Measurements from ENCODE around the gene SLC38A10. TPM values are rescaled to one million over a fixed set of nuclear protein-coding genes. Genes with fewer than 3 reads are reported as not detected.

Gene SLC38A10
- total RNA-seq, 3 donors from 2014 or later (not counting 1 experiment from before 2014, with no cell fraction given): 72.2 to 104 (median 90.5) TPM

- Histone ChIP-seq H3K36me3 (ENCODE audit: control insufficient read depth, insufficient read depth, low read length) (no peaks in the 10 kb centered on the region), H3K4me1 (ENCODE audit: control insufficient read depth, insufficient read depth, low read length) (peaks cover 50% of the 10 kb centered on the region), H3K9me3 (ENCODE audit: control insufficient read depth, insufficient read depth, low read length) (no peaks in the 10 kb centered on the region), H3K4me3 (ENCODE audit: low read length) (no peak overlapping the region), H3K27me3 (ENCODE audit: control insufficient read depth, insufficient read depth, low read length) (no peaks in the 10 kb centered on the region), H3K27ac (ENCODE audit: low read length) (no peak overlapping the region)
- ATAC-seq (no peak), DNase-seq (no peak)
- WGBS (ENCODE audit: insufficient coverage): 96% methylated on average over 10 of the region's 10 CpGs
- peak overlapping the region in 1 of 2 donors; percentile 79 for H3K27ac Mint-ChIP-seq
- peak overlapping the region; percentile 49 for H3K4me3 Mint-ChIP-seq
- no peaks in the 10 kb centered on the region for H3K36me3 Mint-ChIP-seq
- no peaks in the 10 kb centered on the region for H3K9me3 Mint-ChIP-seq
- intact Hi-C loops (cut with micrococcal nuclease): loop anchor here (1.0 to 10.0 kb wide), 3 partner anchors 99 to 206 kb away; partner anchors contain the start of gene BAIAP2
- TF ChIP-seq, protein P1, sequence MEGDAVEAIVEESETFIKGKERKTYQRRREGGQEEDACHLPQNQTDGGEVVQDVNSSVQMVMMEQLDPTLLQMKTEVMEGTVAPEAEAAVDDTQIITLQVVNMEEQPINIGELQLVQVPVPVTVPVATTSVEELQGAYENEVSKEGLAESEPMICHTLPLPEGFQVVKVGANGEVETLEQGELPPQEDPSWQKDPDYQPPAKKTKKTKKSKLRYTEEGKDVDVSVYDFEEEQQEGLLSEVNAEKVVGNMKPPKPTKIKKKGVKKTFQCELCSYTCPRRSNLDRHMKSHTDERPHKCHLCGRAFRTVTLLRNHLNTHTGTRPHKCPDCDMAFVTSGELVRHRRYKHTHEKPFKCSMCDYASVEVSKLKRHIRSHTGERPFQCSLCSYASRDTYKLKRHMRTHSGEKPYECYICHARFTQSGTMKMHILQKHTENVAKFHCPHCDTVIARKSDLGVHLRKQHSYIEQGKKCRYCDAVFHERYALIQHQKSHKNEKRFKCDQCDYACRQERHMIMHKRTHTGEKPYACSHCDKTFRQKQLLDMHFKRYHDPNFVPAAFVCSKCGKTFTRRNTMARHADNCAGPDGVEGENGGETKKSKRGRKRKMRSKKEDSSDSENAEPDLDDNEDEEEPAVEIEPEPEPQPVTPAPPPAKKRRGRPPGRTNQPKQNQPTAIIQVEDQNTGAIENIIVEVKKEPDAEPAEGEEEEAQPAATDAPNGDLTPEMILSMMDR (IDR thresholded peaks at IDR 0.05): no peak
- peaks cover 18 to 33% of the 10 kb centered on the region in 2 donors for H3K4me1 Mint-ChIP-seq
- no peaks in the 10 kb centered on the region for H3K27me3 Mint-ChIP-seq (ENCODE audit: low read depth in 2 of 2)
Observed at GRCh38 chr17:81241203-81241602, 53.9 kb downstream of the SLC38A10 start.

GRCh38 chr17:81240761-81241160 is 54.3 kb downstream of the SLC38A10 start:
- ATAC-seq (no peak), DNase-seq (no peak)
- intact Hi-C loops (cut with micrococcal nuclease): loop anchor here (1.0 to 10.0 kb wide), 3 partner anchors 98 to 206 kb away; partner anchors contain the start of gene BAIAP2
- 86% methylated on average over 8 of the region's 8 CpGs for WGBS (ENCODE audit: insufficient coverage)
- Histone ChIP-seq H3K4me3 (ENCODE audit: low read length) (no peak overlapping the region), H3K36me3 (ENCODE audit: control insufficient read depth, insufficient read depth, low read length) (no peaks in the 10 kb centered on the region), H3K4me1 (ENCODE audit: control insufficient read depth, insufficient read depth, low read length) (peaks cover 50% of the 10 kb centered on the region), H3K27ac (ENCODE audit: low read length) (no peak overlapping the region), H3K9me3 (ENCODE audit: control insufficient read depth, insufficient read depth, low read length) (no peaks in the 10 kb centered on the region), H3K27me3 (ENCODE audit: control insufficient read depth, insufficient read depth, low read length) (no peaks in the 10 kb centered on the region)
- no peaks in the 10 kb centered on the region for H3K9me3 Mint-ChIP-seq
- no peaks in the 10 kb centered on the region for H3K27me3 Mint-ChIP-seq (ENCODE audit: low read depth in 2 of 2)
- H3K27ac Mint-ChIP-seq: peak overlapping the region in 1 of 2 donors; percentile 79
- no peaks in the 10 kb centered on the region for H3K36me3 Mint-ChIP-seq
- H3K4me3 Mint-ChIP-seq: peak overlapping the region; percentile 49
- H3K4me1 Mint-ChIP-seq: peaks cover 18 to 36% of the 10 kb centered on the region in 2 donors
- TF ChIP-seq, protein P1 (IDR thresholded peaks at IDR 0.05): no peak

DNA sequence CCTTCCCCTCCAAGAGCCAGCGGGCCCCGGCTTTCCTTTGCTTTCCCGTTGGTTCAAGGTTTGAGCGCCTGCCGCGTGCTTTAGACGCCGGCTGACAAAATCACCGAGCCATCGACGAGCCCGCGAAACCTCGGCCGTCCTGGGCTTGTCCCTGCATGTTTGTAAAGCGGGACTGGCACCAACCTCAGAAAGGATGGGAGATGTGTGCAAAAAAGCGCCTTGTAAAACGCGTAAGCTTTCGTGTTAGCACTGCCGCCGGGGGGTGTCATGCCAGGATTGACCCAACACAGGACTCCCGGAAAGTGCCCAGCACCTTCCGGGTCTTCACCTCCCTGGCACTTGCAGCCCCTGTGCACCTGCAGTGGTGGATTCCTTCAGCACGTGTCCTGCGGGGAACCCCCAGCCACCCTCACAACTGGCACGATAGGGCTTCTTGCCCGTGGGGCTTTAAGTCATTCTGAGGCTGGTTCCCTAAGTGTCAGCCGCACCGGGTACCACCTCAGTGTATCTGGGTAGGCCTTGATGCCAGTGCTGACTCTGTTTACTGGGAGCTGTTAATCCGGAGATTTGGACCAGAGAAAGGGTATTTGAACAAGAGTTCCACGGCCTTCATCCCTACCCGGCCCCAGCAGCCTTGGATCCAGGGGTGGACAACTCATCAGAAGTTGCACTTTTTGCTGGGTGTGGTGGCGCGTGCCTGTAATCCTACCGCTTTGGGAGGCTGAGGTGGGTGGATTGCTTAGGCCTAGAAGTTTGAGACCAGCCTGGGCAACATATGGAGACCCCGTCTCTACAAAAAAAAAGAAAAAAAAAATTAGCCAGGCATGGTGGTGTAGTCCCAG is 55.2 kb downstream of the SLC38A10 start:
- Histone ChIP-seq H3K27ac (ENCODE audit: low read length) (peak overlapping the region; percentile 11), H3K9me3 (ENCODE audit: control insufficient read depth, insufficient read depth, low read length) (no peaks in the 10 kb centered on the region), H3K4me3 (ENCODE audit: low read length) (peak overlapping the region; percentile 58), H3K27me3 (ENCODE audit: control insufficient read depth, insufficient read depth, low read length) (no peaks in the 10 kb centered on the region), H3K4me1 (ENCODE audit: control insufficient read depth, insufficient read depth, low read length) (peaks cover 50% of the 10 kb centered on the region), H3K36me3 (ENCODE audit: control insufficient read depth, insufficient read depth, low read length) (no peaks in the 10 kb centered on the region)
- intact Hi-C loops (cut with micrococcal nuclease): loop anchor here (1.0 to 10.0 kb wide), 2 partner anchors 17 to 205 kb away; partner anchors contain the start of gene BAIAP2
- peak overlapping the region; percentile 89 for H3K4me3 Mint-ChIP-seq
- no peak for ATAC-seq
- H3K4me1 Mint-ChIP-seq: peaks cover 23 to 42% of the 10 kb centered on the region in 2 donors
- H3K27ac Mint-ChIP-seq: peak overlapping the region; percentile 58 to 90
- no peaks in the 10 kb centered on the region for H3K27me3 Mint-ChIP-seq (ENCODE audit: low read depth in 2 of 2)
- TF ChIP-seq, protein P1 (IDR thresholded peaks at IDR 0.05): no peak
- peak in 1 of 2 donors; percentile 72 for DNase-seq
- 19% methylated on average over 37 of the region's 37 CpGs for WGBS (ENCODE audit: insufficient coverage)
- H3K36me3 Mint-ChIP-seq: no peaks in the 10 kb centered on the region
- no peaks in the 10 kb centered on the region for H3K9me3 Mint-ChIP-seq

All from natural killer cell (primary cell).